DMS114 treated with DMSO at 0.1 percent for 48 hours (cell line): ENCODE data around the gene TLR8.
"Not testable (repeated sequence)": the region's sequence is repeated elsewhere in the genome, so short reads cannot be mapped to it uniquely, and the experiment has no call there.

Source experiments
- DNase-seq: peaks from one replicate; lab custom pipeline; 2025; ENCODE audit not compliant: unreplicated experiment; lab: John Stamatoyannopoulos, UW

TLR8 gene

GRCh38 chrX:12896935-12897334 is 9.5 kb upstream of the TLR8 start:
- DNase-seq = no peak

DNA sequence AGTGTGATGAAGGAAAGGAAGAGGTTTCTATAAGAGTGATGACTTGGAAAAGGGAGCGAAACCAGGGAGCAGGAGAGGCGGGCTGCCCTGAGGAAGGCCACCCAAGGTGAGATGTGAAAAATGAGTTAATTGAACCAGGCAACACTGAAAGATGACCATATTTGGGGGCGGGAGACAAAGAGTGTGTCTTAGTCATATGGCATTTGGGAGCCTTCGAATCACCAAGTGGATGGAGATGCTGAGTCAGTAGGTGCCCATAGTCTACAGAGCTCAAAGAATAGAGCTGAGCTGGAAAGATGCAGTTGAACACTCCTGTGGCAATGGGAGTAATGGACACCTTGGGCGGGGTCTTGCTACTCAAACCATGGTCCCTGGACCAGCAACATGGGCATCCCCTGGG is 8.3 kb upstream of the TLR8 start:
- no peak for DNase-seq

DNA sequence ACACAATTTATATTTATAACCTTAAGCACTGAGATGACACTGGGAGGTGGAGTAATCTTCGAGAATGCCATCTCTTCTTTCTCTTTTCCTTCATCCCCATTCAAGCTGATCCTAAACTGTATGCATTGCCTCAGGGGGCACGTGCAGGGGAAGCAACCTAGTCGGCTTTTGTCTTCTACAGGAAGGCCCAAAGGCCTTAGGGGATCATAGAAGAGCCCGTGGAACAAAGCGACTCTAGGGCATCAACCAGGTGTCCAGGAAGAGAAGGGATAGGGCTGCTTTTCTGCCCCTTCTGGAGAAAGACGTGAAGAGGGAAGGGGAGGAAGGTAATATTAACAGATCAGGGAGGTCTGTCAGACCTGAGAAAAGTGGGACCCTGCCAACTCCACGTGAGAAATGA is 6.9 kb upstream of the TLR8 start:
- no peak for DNase-seq

- DNase-seq = peak; percentile 24
Observed at GRCh38 chrX:12901486-12901885, 4.9 kb upstream of the TLR8 start.

GRCh38 chrX:12903646-12904045 is 2.8 kb upstream of the TLR8 start:
- DNase-seq = no peak

GRCh38 chrX:12910423-12911121 is 4.2 kb downstream of the TLR8 start:
- DNase-seq = no peak

- no peak for DNase-seq
Observed at GRCh38 chrX:12911122-12911470, 4.7 kb downstream of the TLR8 start.

- DNase-seq = no peak
Observed at GRCh38 chrX:12912791-12913482, 6.5 kb downstream of the TLR8 start.

- no peak for DNase-seq
Observed at GRCh38 chrX:12917753-12918152, 11.3 kb downstream of the TLR8 start.

- no peak for DNase-seq
Observed at GRCh38 chrX:12919051-12919450, 12.6 kb downstream of the TLR8 start.

DNA sequence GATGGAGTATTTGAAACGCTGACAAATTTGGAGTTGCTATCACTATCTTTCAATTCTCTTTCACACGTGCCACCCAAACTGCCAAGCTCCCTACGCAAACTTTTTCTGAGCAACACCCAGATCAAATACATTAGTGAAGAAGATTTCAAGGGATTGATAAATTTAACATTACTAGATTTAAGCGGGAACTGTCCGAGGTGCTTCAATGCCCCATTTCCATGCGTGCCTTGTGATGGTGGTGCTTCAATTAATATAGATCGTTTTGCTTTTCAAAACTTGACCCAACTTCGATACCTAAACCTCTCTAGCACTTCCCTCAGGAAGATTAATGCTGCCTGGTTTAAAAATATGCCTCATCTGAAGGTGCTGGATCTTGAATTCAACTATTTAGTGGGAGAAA is 13.2 kb downstream of the TLR8 start:
- DNase-seq = no peak

DNA sequence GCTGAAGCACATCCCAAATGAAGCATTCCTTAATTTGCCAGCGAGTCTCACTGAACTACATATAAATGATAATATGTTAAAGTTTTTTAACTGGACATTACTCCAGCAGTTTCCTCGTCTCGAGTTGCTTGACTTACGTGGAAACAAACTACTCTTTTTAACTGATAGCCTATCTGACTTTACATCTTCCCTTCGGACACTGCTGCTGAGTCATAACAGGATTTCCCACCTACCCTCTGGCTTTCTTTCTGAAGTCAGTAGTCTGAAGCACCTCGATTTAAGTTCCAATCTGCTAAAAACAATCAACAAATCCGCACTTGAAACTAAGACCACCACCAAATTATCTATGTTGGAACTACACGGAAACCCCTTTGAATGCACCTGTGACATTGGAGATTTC is 14.6 kb downstream of the TLR8 start:
- DNase-seq = no peak

GRCh38 chrX:12921886-12922598 is 15.6 kb downstream of the TLR8 start:
- no peak for DNase-seq

GRCh38 chrX:12922599-12922919 is 16.1 kb downstream of the TLR8 start:
- no peak for DNase-seq

DNA sequence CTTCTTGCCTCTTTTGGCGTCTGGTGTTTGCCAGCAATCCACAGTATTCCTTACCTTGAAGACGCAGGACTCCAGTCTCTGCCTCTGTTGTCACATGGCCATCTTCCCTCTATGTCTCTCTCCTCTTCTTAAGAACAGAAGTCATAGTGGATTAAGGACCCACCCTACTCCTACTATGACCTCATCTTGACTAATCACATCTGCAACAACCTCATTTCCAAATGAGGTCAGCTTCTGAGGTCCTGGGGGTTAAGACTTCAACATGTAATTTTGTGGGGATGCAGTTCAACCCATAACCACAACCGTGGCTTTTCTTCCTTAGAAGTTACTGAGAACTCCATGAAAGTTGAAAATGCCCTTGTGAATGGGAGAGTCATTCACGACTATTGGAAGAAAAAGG is 23.3 kb downstream of the TLR8 start:
- no peak for DNase-seq

DNA sequence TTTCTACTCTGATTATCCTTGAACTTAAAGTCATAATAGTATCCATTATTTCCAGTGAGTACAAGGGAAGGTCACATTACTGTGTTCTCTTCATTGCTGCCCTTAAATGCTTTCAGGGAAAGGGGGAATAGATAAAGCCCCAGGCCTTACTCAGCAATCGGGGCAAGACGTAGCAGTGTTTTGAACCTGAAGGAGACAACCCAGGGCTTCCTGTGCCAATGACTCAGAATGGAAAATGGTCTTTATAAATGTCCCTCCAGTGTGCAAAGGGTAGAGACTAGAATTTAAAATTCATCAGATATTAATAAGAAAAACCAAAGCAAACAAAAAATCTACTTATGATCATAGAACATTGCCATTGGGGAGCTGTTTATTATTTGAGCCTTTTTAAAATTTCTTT is 23.7 kb downstream of the TLR8 start:
- no peak for DNase-seq

- DNase-seq = no peak
Observed at GRCh38 chrX:12932244-12932643, 25.8 kb downstream of the TLR8 start.

DNA sequence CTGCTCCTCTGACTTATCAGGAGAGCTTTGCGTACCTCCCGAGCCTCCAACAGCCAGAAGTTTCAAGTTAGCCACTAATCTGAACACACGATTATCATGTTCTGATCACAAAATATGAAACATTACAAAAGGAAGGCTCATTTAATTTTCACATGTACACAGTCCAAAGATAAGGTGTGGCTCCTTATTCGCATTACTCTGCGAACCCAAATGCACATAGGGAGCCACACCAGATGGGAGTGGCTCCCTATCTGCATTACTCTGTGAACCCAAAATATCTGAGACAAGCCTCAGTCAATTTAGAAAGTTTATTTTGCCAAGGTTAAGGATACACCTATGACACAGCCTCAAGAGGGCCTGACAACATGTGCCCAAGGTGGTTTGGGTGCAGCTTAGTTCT is 28.4 kb downstream of the TLR8 start:
- no peak for DNase-seq

- no peak for DNase-seq
Observed at GRCh38 chrX:12936947-12937346, 30.5 kb downstream of the TLR8 start.

GRCh38 chrX:12940471-12940870 is 34.1 kb downstream of the TLR8 start:
- DNase-seq = not testable (repeated sequence)

DNA sequence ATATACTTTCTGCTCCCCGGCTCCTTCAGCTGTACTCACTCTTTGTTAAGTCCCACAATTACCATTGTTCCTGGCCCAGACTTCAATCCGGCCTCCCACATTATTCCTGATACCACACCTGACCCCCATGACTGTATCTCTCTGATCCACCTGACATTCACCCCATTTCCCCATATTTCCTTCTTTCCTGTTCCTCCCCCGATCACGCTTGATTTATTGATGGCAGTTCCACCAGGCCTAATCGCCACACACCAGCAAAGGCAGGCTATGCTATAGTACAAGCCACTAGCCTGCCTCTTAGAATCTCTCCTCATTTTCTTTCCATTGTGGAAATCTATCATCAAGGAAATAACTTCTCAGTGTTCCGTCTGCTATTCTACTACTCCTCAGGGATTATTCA is 37.2 kb downstream of the TLR8 start:
- not testable (repeated sequence) for DNase-seq

DNA sequence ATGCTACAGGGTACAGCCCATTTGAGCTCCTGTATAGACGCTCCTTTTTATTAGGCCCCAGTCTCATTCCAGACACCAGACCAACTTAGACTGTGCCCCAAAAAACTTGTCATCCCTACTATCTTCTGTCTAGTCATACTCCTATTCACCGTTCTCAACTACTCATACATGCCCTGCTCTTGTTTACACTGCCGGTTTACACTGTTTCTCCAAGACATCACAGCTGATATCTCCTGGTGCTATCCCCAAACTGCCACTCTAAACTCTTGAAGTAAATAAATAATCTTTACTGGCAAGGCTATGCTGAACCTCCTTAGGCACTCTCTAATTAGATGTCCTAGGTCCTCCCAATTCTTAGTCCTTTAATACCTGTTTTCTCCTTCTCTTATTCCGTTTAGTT is 38.0 kb downstream of the TLR8 start:
- not testable (repeated sequence) for DNase-seq
